A549 (cell line): Measurements from ENCODE around the gene KMO.

Experiments used
- CEBPB ChIP-seq, 2 experiments: fragments of >200 bp in 1 of 2; sonication (Bioruptor Twin) in 1 of 2; formaldehyde crosslinking in 1 of 2; IDR thresholded peaks; 2 replicates each; pipeline ENCODE4 v1.6.1; 2012 to 2016
- CHD4 ChIP-seq: fragments of 200-600 bp; sonication (generic); IDR thresholded peaks from 2 replicates; pipeline ENCODE4 v1.6.1; 2016; ENCODE audit warnings: antibody characterized with exemption, mild to moderate bottlenecking, borderline replicate concordance
- HOXB13 ChIP-seq: fragments of 250-450 bp; sonication (Bioruptor Pico); IDR thresholded peaks from 2 replicates; pipeline ENCODE4 v1.5.0; 2020; ENCODE audit warnings: low read depth, mild to moderate bottlenecking, moderate library complexity
- KDM1A ChIP-seq: fragments of 200-600 bp; sonication (generic); IDR thresholded peaks from 2 replicates; pipeline ENCODE4 v1.6.1; 2016; ENCODE audit warnings: low read depth, mild to moderate bottlenecking
- MAFK ChIP-seq: fragments of 450-650 bp; IDR thresholded peaks from 2 replicates; pipeline ENCODE4 v1.6.1; 2014; ENCODE audit not compliant: partially characterized antibody
- PHF8 ChIP-seq: fragments of 200-600 bp; sonication (generic); IDR thresholded peaks from 2 replicates; pipeline ENCODE4 v1.6.1; 2016; ENCODE audit warnings: low read depth, mild to moderate bottlenecking, antibody characterized with exemption, moderate library complexity, borderline replicate concordance
- SREBF2 ChIP-seq: fragments of 450-650 bp; IDR thresholded peaks from 2 replicates; pipeline ENCODE4 v1.6.1; 2014; ENCODE audit warnings: mild to moderate bottlenecking, moderate library complexity
- ZFP36 ChIP-seq: fragments of 450-650 bp; IDR thresholded peaks from 2 replicates; pipeline ENCODE4 v1.6.1; 2014; ENCODE audit warnings: borderline replicate concordance; ENCODE audit not compliant: partially characterized antibody
- TF ChIP-seq, protein P1 (sequence below): fragments of >200 bp; sonication (Bioruptor Twin); formaldehyde crosslinking; IDR thresholded peaks from 3 replicates; pipeline ENCODE4 v1.5.1; 2016
- TF ChIP-seq, protein P2 (sequence below): fragments of 150-350 bp; IDR thresholded peaks from 2 replicates; pipeline ENCODE4 v1.6.1; 2014; ENCODE audit warnings: low read depth, mild to moderate bottlenecking, low read length
- TF ChIP-seq, protein P3 (sequence below): IDR thresholded peaks from 2 replicates; pipeline ENCODE4 v1.6.1; 2012

DNA sequence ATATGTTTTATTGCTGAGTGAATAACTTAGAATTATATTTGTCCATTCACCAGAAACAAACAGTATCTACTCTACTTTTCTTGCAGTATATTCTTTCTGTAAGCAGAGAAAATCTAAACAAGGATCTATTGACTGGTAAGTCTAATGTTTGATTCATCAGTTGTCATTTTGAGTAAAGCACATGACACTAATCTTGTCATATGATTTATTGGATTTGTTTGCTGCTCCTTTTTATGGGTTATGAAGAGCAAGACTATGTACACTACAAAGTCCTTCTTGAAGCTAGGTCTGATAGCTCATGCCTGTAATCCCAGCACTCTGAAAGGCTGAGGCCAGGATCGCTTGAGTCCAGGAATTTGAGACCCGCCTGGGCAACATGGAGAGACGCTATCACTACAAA is 23.3 kb downstream of the KMO start:
- no peak for TF ChIP-seq HOXB13
- TF ChIP-seq, protein P1, sequence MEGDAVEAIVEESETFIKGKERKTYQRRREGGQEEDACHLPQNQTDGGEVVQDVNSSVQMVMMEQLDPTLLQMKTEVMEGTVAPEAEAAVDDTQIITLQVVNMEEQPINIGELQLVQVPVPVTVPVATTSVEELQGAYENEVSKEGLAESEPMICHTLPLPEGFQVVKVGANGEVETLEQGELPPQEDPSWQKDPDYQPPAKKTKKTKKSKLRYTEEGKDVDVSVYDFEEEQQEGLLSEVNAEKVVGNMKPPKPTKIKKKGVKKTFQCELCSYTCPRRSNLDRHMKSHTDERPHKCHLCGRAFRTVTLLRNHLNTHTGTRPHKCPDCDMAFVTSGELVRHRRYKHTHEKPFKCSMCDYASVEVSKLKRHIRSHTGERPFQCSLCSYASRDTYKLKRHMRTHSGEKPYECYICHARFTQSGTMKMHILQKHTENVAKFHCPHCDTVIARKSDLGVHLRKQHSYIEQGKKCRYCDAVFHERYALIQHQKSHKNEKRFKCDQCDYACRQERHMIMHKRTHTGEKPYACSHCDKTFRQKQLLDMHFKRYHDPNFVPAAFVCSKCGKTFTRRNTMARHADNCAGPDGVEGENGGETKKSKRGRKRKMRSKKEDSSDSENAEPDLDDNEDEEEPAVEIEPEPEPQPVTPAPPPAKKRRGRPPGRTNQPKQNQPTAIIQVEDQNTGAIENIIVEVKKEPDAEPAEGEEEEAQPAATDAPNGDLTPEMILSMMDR, result no peak
- TF ChIP-seq, protein P2, sequence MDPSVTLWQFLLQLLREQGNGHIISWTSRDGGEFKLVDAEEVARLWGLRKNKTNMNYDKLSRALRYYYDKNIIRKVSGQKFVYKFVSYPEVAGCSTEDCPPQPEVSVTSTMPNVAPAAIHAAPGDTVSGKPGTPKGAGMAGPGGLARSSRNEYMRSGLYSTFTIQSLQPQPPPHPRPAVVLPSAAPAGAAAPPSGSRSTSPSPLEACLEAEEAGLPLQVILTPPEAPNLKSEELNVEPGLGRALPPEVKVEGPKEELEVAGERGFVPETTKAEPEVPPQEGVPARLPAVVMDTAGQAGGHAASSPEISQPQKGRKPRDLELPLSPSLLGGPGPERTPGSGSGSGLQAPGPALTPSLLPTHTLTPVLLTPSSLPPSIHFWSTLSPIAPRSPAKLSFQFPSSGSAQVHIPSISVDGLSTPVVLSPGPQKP, result no peak
- no peak for TF ChIP-seq SREBF2
- TF ChIP-seq, protein P3, sequence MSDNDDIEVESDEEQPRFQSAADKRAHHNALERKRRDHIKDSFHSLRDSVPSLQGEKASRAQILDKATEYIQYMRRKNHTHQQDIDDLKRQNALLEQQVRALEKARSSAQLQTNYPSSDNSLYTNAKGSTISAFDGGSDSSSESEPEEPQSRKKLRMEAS, result no peak
- TF ChIP-seq CEBPB (IDR thresholded peaks at IDR 0.05), result no peak
- TF ChIP-seq ZFP36, result no peak
- no peak for TF ChIP-seq CHD4
- TF ChIP-seq MAFK, result no peak
- no peak for TF ChIP-seq KDM1A
- no peak for TF ChIP-seq PHF8
